ENCODE measurements around the gene PSMD1.

Gene PSMD1

DNA sequence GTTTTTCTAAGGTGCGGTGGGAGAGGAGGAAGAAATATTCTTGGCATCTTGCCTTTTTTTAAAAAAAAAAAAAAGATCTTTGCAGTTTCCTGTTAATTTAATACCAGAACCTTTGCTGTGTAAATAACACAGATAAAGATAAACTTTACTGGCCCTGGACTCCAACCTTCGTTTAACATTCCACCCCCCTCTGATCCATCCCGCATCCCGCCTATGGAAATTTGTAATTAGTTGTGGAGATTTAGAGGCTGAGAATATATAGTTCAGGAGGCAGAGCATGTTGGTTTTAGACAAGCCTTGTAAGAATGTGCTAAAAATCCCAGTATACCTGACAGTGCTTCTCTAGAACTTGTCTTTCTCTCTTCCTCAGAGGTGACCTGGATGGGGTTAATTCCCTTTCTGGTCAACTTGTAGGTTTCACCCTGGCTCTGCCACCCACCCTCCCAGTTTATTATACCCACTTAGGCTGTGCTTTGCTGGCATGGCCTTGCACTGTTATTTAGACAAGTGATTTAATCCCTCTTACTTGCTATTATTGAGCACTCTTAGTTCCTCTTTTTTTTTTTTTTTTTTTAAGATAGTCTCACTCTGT, 22.3 kb upstream of the PSMD1 start:
- DNase-seq (ENCODE audit: low spot score) = no peak

DNA sequence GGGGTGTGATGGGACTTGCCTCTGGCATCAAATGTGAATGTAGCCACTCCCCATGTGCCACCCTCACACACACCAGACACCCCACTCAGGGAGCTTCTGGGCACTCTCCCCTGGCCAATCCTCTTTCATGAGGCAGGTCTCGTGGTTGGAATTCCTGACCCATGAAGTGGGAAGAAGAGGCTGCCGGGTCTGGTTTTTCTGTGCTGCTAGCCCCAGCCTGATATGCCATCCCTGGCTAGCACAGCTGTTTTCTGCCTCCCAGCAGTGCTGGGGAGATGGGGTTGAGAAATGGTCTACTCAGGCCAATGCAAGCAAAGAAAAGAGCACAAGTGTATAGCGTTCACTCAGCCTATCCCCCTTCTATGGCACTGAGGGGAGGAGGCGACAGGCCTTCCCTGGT, 20.5 kb upstream of the PSMD1 start:
- no peak for DNase-seq (ENCODE audit: low spot score)

DNA sequence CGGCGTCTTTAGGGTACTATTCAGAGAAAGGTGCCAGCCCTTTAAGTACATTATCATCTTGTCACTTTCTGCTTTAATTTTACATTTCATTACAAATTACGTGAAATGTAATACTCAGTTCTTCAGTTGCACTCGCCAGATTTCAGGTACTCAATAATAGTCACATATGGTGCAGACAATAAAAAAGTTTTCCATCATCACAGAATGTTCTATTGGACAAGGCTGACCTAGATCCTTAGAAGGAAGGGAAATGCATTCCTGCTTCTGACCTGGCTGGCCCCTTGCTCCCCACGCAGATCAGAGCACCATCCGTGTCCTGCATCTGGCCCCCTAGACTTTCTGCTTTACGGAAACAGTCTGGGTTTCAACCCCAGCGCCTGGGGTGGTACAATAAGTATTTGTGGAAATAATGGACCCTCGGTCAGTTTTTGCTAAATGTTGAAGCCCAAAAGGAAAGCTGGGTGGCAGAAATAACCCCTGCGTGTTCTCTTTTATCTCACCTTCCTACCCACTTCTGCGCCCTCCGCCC, 20.0 kb upstream of the PSMD1 start:
- DNase-seq (ENCODE audit: low spot score) = no peak

DNA sequence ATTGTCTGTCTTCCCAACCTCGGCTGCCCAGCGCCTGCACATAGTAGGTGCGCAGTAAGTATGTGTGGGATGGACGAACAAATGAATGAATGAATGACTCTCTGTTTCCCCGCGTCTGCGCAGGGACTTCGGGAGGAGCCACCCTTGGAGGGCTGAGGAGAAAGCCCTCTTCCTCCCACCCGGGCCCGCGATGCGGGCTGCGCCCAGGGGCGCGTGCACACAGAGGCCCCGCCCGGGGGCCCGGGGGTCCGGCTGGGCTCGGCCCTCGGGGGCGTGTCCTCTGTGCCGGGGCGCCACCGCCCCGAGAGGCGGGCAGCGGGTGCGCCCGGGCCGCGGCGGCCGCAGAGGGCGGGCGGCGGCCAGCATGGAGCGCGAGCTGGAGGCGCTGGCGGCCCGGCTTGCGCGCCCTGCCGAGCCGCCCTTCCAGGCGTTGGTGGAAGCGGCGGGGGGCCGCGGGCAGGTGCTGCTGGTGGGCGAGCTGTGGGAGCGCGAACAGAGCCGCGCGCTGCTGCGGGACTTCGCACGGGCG, 19.4 kb upstream of the PSMD1 start, which contains the start of gene C2orf72:
Gene C2orf72 (plus strand): TSS at position 322 of the 529 bp plus-strand sequence. CDS start 43 bp downstream, at position 365.
- peak; percentile 39 for DNase-seq (ENCODE audit: low spot score)

DNA sequence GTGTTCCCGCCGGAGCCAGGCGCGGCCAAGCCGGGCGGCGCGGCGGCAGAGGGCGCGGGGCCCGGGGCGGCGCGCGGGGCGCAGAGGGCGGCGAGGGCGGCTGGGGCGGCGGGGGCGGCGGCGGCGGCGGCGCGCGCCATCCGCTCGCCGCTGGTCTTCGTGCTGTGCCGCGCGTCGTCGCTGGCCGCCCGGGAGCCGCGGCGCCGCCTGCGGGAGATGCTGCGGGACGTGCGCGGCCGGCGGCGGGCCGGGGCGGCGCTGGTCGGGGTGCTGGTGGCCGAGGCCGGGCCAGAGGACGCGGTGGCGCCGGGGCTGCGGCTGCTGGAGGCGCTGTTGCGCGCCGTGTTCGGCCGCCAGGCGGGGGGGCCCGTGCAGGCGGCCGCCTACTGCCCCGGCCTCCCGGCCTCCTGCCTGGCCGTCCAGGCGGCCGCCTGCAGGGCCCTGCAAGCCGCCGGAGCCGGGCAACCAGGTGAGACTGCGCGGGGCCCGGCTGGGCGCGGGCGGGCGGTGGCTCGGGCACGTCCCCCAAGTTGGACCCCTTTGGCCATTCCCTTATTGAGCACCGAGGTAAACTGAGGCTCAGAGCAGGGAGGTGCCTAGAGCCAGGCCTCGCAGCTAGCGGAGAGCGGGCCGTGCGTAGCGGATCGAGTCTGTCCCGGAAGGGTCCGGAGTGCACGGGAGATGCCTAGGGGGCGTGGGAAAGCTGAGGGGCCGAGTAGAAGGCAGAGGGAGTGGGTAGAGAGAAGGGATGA, 18.8 kb upstream of the PSMD1 start:
- peak; percentile 51 for DNase-seq (ENCODE audit: low spot score)

DNA sequence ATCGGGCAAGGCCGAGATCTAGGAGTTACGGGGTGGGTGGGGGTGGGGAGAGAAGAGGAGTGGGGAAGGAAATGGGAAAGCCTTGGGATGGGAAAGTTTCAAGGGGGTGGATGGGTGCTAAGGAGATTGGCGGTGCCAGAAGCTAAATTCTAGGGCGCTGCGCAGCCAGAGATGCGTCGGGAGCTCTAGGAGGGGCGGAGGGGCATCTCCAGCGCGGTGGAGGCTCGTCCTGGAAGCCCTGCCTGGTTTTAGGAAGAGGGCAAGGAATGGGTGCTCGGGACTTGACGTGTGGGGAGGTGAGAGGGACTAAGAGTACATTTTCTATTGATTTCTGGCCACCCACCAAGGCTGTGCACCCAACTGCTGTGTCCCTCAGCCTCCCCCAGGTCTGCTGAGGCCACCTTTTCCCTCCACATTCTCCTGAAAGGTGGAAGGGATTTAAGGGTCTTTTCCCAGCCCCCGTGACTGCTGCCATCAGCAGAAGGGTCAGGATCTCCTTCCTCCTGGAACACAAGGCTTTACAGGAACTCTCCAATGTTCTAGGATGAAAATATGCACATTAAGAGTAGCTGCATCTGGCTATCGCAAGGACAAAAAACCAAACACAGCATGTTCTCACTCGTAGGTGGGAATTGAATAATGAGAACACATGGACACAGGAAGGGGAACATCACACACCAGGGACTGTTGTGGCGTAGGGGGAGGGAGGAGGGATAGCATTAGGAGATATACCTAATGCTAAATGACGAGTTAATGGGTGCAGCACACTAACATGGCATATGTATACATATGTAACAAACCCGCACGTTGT, 18.0 kb upstream of the PSMD1 start:
- no peak for DNase-seq (ENCODE audit: low spot score)

DNA sequence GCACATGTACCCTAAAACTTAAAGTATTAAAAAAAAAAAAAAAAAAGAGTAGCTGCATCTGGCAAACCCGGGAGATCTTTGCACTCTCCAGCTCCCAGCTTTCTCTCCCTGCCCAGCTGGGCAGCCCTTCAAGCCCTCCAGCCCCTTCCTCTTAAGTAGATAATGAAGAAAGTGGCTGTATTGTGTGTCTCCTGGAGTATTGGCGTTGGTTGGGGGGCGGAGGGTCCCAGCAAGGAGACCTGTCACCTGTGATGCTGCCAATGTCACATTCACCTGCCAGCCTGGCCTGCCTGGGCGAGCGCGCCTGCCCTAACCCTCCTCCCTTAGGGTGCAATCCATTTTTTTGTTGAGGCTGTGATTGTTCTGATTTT, 17.4 kb upstream of the PSMD1 start:
- no peak for DNase-seq (ENCODE audit: low spot score)

DNA sequence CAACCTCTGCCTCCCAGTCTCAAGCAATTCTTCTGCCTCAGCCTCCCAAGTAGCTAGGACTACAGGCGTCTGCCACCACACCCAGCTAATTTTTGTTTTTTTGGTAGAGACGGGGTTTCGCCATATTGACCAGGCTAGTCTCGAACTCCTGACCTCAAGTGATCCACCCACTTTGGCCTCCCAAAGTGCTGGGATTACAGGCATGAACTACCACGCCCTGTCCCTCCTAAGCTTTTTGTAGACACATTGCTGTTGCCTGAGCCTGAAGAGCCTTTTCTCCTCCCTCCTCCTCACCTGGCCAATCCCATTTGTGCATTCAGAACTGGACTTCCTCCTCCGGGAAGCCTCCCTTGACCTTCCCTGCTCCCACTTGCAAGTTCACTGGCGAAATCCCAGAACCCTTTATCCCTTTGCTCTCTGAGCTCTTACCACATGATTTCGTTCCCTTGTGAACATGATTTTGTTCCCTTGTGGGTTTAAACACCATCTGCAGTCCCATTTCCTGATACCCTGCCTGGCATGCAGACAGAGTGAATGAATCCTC, 16.8 kb upstream of the PSMD1 start:
- no peak for DNase-seq (ENCODE audit: low spot score)

DNA sequence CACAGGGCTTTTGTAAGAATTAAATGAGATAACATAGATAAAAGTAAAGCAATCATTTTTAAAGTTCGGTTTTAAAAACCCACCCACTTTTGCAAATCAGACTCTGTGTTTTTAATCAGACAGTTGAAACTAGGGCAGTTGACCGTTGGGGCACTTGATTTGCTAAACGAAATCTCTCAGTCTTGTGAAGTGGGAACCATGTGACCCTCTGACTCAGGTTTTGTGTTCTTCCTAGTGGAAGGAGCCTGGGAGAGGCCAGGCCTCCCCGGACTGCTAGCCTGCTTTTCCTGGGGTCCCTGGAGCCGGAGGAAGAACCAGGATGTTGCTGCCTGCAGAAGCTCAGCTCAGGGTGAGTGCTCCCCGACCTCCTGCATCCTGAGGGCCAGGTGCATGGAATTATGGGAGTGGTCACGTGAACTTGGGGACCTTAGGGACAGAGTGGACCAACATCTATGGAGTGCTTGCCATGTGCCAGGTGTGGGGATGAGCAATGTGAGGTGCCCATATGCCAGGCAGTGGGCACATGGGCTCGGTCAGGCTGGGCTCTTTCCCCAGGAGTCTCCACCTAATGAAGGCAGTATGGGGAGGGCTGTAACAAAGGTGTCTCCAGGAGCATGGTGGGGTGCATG, 15.5 kb upstream of the PSMD1 start:
- peak; percentile 36 for DNase-seq (ENCODE audit: low spot score)

DNA sequence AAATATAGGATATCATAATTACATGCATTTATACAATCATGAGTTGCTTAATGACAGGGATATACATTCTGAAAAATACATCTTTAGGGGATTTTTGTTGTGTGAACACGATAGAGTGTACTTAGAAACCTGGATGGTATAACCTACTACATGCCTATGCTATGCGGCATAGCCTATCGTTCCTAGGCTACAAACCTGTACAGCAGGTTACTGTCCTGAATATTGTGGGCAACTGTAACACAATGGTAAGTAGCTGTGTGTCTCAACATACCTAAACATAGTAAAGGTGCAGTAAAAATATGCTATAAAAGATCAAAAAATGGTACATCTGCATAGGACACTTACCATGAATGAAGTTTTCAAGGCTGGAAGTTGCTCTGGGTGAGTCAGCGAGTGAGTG, 12.9 kb upstream of the PSMD1 start:
- no peak for DNase-seq (ENCODE audit: low spot score)

DNA sequence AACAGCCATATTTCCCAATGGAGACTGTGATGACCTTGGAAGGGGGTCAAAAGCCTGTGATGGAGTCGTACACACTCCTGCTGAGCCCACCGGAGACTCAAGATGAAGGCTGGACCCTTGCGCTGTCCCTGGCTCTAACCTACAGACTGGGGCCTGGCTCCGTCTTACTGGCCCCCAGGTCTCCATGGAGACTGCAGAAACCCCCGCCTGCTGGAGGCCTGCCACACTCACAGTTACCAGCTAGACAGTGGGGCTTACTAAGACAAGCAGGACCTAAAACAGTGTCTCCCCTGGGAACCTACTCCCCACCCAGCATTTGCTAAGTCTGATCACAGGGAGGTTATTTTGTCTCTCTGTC, 9.8 kb upstream of the PSMD1 start:
- no peak for DNase-seq (ENCODE audit: low spot score)

DNA sequence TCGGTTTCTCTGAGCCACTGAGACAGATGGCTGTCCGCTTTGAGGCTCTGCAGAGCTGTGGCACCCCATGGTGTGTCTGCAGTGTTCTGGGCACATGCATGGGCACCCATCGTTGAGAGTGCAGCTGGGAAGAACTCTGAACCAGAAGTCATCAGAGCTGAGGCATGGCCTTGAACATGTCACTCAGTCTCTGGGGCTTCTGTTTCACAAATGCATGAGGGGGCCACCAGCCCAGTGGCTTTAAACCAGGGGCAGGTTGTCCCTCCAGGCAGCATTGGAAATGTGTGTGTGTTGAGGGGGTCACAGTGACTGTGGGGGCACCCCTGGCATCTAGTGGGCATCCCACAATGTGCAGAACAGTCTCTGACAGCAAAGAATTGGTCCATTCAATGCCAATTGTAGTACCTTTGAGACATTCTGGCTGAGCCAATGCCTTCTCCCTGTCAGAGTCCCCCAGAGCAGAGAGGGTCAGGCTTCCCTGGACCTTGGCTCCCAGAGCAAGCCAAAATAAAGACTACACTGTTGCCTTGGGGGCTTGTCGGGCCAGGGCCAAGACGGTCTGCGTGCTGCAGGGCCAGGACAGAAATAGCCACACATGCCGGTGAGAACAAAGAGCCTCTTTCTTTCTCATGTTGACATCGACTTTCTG, 9.3 kb upstream of the PSMD1 start:
- DNase-seq (ENCODE audit: low spot score) = no peak

DNA sequence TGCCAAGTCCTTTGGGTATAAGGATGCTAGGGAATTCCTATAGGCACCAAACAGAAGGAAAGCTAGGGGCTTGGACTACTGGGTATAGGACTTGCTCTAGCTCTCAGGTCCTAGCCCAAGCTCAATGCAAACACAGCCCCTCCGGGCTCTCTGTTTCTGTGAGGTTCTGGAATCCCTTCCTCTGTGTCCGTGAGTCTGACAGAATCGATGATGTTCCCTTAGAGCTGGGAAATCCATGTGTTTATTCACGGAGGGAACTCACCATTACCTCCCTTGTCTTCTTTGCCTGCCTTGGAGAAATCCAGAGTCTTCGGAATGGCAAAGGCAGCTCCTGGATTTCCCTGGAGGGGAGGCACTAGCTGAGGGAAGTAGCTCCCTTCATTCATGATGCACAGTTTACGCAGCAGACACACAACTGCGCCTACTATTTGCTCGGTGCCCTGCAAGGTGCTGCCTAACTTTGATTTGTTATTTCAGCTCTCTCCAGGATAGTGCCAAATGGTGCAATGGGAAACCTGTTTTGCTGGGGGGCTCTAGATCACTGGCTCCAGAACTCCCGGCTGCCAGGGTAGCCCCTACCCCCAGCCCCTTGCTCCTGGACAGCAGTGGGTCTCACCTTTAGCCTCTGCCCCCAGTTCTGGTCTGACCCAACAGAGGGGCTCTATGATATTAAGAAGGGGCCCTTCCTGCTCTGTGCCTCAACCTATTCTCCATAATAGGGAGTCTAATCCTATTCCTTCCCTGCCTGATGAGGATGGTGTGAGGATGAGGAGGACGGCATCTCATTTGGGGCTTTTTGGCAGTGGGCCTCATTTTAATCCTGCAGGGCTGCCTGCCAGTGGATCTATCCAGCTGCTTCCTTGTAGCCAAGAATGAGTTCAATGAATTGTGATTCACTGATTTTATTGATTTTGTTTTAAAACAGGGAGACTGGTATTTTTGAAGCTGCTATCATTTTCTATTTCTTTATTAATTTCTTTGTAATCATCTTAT, 8.4 kb upstream of the PSMD1 start:
- no peak for DNase-seq (ENCODE audit: low spot score)

DNA sequence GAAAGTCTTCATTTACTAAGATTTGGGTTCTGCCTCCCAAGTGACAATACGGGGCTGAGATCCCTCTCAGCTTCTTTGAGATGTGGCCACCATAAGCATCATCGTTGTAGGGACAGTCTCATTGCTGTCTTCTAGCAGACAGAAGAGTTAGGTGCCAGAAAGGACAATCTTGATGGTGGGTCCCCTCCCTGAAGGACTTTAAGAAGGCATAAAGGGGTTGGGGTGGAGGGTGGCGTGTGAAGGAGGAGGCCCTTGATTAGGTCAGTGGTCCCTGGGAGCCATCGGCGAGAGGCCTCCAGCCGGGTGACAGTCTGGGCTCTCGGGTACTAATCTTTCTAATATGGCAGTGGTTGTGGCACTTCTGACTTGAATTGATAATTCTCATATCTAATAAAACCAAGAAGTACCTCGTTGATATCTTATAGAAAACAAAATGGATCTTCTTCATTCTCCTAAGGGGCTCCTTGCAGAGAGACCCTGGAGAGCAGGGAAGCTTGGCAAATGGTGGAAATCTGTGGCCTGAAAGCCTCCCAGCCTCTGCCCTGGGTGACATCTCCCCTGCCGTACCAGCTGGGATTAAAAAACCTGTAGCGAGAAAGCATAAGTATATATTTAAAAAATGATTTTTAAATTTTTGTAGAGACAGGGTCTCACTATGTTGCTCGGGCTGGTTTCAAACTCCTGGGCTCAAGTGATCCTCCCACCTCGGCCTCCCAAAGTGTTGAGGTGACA, 7.2 kb upstream of the PSMD1 start:
- no peak for DNase-seq (ENCODE audit: low spot score)

DNA sequence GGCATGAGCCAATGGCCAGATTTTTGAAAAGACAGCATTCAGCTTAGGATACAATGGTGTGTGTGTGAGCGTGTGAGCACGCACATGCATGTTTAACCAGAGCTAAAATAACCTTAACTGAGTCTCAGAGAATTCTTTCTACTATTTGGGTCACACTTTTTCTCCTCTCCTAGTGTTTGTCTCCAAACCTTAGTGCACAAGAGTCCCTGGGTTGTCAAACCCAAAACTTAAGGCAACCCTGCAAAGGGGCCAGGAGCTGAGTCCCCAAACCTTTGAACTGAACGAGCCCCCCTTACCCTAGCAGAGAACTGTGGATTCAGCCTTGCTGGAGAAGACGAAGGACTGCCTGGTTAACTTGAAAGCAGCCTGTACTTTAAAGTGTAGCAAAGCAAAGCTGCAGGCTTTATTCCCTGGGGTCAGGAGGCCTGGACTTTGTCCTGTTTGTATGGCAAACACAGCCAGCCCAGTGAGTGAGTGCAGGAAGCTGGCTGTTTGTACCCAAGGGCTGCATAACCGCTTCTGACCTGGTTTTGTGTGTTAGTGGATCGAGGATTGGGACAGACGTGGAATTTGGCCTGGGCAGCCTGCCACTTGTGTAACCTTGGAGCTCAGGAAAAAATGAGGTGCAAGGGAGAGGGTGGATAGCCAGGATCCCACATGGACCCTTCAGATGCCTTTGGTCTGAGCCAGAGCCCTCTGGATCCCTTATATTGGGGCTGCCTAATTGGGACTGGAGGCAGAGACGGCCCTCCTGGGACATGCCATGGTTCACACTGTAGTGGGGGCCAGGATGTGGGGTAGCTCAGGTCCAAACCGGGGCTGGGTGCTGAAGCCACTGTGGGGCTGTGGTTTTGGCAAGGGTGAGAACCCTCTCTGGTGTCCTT, 6.4 kb upstream of the PSMD1 start:
- DNase-seq (ENCODE audit: low spot score) = no peak

DNA sequence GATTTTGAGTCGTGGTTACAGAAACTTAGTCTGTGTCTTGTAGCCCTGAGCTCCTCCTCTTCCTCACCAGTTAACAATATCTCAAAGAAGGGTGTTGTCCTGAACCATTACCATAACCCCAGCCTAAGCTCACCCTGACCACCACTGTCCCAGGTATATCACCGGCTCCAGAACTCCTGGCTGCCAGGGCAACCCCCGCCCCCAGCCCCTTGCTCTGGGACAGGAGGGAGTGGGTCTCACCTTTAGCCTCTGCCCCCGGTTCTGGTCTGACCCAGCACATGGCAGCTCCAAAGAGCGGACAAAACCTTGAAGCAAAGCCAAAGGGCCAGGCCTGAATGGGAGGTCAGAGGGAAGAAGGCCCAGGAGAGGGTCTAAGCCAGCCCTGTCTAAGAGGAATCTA, 5.6 kb upstream of the PSMD1 start:
- DNase-seq (ENCODE audit: low spot score) = no peak

DNA sequence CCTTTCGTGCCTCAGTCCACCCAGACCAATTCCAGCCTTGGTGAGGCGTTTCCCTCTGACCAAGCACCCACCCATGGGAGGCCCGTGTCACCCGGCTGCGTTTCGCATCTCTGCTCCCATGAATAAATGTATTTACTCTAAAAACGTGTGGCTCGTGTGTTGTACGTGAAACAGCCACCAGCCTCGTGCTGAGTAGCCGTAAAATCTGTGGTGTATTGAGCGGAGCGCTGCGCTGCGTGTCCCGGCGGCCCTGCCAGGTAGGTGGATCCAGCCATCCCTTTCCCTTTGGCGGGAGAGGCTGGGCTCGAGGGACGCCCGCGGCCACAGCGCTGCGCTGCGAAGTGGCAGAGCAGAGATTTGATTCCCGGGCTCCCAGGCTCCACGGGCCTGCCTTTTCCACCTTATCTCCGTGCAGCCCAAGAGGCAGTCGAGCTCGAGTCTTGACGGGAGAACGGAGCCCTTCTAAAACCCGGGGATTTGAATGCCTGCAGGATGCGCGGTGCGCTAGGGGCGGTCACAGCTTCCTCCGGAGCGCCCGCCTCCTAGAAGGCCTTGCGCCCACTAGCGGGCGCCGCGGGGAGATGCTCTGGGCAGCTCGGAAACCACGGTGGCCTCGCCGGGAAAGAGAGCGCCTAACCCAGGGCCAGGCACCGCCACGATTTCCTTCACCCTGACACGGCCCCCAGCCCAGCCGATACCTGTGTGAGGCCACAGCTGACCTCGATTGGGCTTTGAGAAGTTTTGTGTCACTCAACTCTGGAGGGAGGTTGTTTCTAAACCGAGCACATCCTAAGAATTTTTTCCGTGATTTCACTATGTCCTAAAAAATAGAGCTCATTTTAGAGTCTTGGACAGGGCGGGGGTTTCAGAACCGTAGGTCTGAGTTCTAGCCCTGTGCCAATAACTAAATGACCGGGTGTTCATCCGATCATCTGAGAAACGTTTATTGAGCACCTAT, 3.9 kb upstream of the PSMD1 start:
- DNase-seq (ENCODE audit: low spot score) = peak; percentile 89
